ENCODE data around the gene ADAP1. TPM values are rescaled to one million over a fixed set of nuclear protein-coding genes. Genes with fewer than 3 reads are reported as not detected.

ADAP1 gene
- total and polyA plus RNA-seq, 12 donors, result 2.3 to 14.9 (median 9.7) TPM

DNA sequence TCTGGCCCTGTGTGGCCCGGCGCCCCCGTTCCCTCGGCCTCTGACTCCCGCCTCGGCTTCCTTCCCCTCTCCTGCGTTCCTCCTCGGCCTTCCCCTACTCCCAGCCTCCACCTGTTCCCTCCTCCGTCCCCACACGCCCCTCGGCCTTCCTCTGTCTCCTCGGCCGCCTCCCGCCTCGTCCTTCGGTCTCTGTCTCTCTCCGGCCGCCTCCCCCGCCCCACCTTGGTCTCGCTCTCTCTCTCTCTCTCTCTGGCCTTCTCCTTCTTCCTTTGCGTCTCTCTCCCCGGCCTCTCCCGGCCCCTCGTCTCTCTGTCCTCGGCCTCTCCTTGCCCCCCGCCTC, 77.5 kb downstream of the ADAP1 start:
- DNase-seq (peak in 1 of 2 donors; percentile 43), ATAC-seq (peak in 1 of 8 donors; percentile 1)
- no peaks in the 10 kb centered on the region for H3K27me3 ChIP-seq
- TF ChIP-seq, protein P1, sequence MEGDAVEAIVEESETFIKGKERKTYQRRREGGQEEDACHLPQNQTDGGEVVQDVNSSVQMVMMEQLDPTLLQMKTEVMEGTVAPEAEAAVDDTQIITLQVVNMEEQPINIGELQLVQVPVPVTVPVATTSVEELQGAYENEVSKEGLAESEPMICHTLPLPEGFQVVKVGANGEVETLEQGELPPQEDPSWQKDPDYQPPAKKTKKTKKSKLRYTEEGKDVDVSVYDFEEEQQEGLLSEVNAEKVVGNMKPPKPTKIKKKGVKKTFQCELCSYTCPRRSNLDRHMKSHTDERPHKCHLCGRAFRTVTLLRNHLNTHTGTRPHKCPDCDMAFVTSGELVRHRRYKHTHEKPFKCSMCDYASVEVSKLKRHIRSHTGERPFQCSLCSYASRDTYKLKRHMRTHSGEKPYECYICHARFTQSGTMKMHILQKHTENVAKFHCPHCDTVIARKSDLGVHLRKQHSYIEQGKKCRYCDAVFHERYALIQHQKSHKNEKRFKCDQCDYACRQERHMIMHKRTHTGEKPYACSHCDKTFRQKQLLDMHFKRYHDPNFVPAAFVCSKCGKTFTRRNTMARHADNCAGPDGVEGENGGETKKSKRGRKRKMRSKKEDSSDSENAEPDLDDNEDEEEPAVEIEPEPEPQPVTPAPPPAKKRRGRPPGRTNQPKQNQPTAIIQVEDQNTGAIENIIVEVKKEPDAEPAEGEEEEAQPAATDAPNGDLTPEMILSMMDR (IDR thresholded peaks at IDR 0.05), result no peak
- H3K4me1 ChIP-seq, result peaks cover 10 to 71% (median 53%) of the 10 kb centered on the region in 9 donors
- WGBS, 2 donors, result 1 to 2% methylated on average over 19 to 26 of the region's 26 CpGs
- no peaks in the 10 kb centered on the region for H3K9me3 ChIP-seq
- intact Hi-C loops (cut with DNase I), result loop anchor here in 2 of 10 donors (2.0 to 10.0 kb wide), 3 partner anchors 52 to 552 kb away; no protein-coding TSS in a partner anchor
- peak overlapping the region; percentile 55 to 94 (median 89) for H3K27ac ChIP-seq
- peaks cover 0 to 49% (median 13%) of the 10 kb centered on the region in 9 donors for H3K36me3 ChIP-seq
- H3K4me3 ChIP-seq, result peak overlapping the region; percentile 78 to 97 (median 84)

DNA sequence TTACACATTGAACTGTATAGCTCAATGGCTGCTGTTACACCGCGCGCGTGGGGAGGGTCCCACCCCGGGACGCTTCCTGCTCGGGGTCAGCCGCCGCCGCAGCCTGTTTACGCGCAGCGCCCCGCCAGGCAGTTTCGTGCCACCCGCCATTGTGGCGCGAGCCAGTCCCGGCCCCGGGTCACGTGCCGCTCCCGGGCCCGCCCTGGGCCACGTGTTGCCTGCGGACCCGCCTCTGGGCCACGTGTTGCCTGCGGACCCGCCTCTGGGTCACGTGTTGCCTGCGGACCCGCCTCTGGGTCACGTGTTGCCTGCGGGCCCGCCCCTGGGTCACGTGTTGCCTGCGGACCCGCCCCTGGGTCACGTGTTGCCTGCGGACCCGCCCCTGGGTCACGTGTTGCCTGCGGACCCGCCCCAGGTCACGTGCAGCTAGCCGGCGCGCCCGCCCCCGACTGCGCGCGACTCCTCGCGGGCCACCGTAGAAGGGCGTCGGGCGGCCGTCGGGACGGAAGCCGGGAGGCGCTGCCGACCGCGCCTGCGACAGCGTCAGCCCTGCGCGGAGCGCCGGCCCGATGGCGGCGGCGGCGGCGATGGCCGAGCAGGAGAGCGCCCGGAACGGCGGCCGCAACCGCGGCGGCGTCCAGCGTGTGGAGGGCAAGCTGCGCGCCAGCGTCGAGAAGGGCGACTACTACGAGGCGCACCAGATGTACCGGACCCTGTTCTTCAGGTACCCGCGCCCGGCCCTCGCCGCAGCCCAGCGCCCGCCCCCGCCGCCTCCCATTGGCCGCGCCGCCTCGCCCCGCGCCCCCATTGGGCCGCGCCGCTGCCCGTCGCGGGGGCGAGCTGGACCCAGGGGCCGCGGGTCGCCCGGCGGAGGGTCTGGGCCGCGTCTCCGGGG, 78.2 kb downstream of the ADAP1 start, which contains the start of gene GET4:
Gene GET4 (plus strand): TSS at position 478 of the 895 bp plus-strand sequence. CDS start 92 bp downstream, at position 570.
- Histone ChIP-seq H3K36me3 (peaks cover 0 to 56% (median 20%) of the 10 kb centered on the region in 9 donors), H3K27me3 (no peaks in the 10 kb centered on the region), H3K27ac (peak within 1 kb of the TSS; percentile 55 to 94 (median 90)), H3K9me3 (no peaks in the 10 kb centered on the region), H3K4me3 (peak within 1 kb of the TSS; percentile 78 to 97 (median 84)), H3K4me1 (peaks cover 10 to 74% (median 53%) of the 10 kb centered on the region in 9 donors)
- DNase-seq (peak; percentile 95 to 97), ATAC-seq (peak; percentile 80 to 89 (median 84))
- 0 to 1% methylated on average over 86 to 129 of the region's 129 CpGs for WGBS, 2 donors
- TF ChIP-seq, protein P1 (IDR thresholded peaks at IDR 0.05), result peak in 7 of 9 donors; percentile 17 to 61 (median 39)
- intact Hi-C loops (cut with DNase I), result loop anchor here in 2 of 10 donors (2.0 to 10.0 kb wide), 3 partner anchors 52 to 552 kb away; no protein-coding TSS in a partner anchor

DNA sequence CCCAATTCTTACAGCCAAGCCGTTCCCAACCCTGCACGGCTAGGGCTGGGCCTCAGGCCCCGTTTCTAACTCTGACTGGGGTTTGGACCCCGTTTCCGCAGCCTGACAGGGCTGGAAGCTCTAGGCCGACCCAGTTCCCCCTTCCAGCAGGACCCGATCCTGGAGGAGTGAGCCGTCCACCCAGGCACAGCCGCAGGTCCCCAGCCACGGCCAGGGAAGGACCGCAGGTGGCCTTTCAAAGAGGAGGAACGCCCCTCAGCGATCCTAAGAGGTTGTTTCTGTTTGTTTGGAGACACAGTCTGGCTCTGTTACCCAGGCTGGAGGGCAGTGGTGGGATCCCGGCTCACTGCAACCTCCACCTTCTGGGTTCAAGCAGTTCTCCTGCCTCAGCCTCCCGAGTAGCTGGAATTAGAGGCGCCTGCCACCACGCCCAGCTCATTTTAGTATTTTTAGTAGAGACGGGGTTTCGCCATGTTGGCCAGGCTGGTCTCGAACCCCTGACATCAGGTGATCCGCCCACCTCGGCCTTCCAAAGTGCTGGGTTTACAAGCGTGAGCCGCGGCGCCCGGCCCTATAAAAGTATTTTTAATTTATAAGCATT, 78.9 kb downstream of the ADAP1 start:
- Histone ChIP-seq H3K27ac (peak overlapping the region in 9 of 10 donors; percentile 69 to 91 (median 84)), H3K4me1 (peaks cover 10 to 71% (median 53%) of the 10 kb centered on the region in 9 donors), H3K9me3 (no peaks in the 10 kb centered on the region), H3K36me3 (peaks cover 0 to 63% (median 26%) of the 10 kb centered on the region in 9 donors), H3K4me3 (peak overlapping the region in 9 of 10 donors; percentile 21 to 57 (median 50)), H3K27me3 (no peaks in the 10 kb centered on the region)
- ATAC-seq, result peak in 2 of 8 donors; percentile 2 to 6
- intact Hi-C loops (cut with DNase I), result loop anchor here in 2 of 10 donors (2.0 to 10.0 kb wide), 3 partner anchors 51 to 551 kb away; no protein-coding TSS in a partner anchor
- TF ChIP-seq, protein P1 (IDR thresholded peaks at IDR 0.05), result no peak
- DNase-seq, result peak in 1 of 2 donors; percentile 22
- 74 to 81% methylated on average over 27 of the region's 27 CpGs for WGBS, 2 donors

DNA sequence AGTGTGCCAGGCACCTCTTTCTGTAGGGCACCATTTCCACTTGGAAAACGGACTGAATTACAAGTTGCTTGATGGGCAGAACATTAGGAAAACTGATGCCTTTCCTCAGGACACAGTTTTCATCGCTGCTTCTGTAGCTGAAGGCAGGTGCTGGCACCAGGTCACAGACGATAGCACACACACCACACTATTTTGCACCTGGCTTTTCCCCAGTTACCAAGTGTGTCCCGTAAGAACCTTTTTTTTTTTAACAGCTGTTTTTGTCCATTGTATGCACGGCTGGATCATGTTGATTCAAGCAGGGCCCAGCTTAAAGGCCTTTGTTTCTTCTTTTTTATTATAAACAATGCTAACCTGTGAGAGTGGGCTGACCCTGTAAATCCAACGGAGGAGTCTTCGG, 79.4 kb downstream of the ADAP1 start:
- 80 to 84% methylated on average over 7 of the region's 7 CpGs for WGBS, 2 donors
- Histone ChIP-seq H3K27me3 (no peaks in the 10 kb centered on the region), H3K36me3 (peaks cover 0 to 66% (median 28%) of the 10 kb centered on the region in 9 donors), H3K9me3 (no peaks in the 10 kb centered on the region), H3K4me3 (no peak overlapping the region), H3K4me1 (peaks cover 10 to 65% (median 49%) of the 10 kb centered on the region in 9 donors), H3K27ac (peak overlapping the region in 4 of 10 donors; percentile 82 to 91 (median 83))
- TF ChIP-seq, protein P1 (IDR thresholded peaks at IDR 0.05), result no peak
- intact Hi-C loops (cut with DNase I), result loop anchor here in 2 of 10 donors (10.0 kb wide), 2 partner anchors 50 to 550 kb away; no protein-coding TSS in a partner anchor
- ATAC-seq, result no peak
- DNase-seq, result no peak

Data from heart right ventricle (tissue), 16 donors.